Epithelial cell of proximal tubule (primary cell): ENCODE data around the gene FSCN2. TPM values are rescaled to one million over a fixed set of nuclear protein-coding genes. Genes with fewer than 3 reads are reported as not detected.

Experiments
- DNase-seq: peaks from one replicate; pipeline ENCODE4 v3.0.0-alpha.2; 2011; ENCODE audit warnings: low read depth
- H3K4me3 ChIP-seq: 2 replicates; pipeline ENCODE4 v1.5.1; 2011; ENCODE audit warnings: low read depth, mild to moderate bottlenecking, low read length
- total RNA-seq: library from RNA; depleted of rRNA; stranded (reverse); fragments of >200 nt; gene quantifications from 2 replicates; pipeline ENCODE4 v1.2.3, GENCODE V29; 2015
- TF ChIP-seq, protein P1 (sequence below): conservative IDR thresholded peaks from 2 replicates; pipeline ENCODE4 v1.5.1; 2012; ENCODE audit warnings: low read depth, mild to moderate bottlenecking, low read length

FSCN2 gene
- total RNA-seq, 1 donor from 2014 or later: not detected

DNA sequence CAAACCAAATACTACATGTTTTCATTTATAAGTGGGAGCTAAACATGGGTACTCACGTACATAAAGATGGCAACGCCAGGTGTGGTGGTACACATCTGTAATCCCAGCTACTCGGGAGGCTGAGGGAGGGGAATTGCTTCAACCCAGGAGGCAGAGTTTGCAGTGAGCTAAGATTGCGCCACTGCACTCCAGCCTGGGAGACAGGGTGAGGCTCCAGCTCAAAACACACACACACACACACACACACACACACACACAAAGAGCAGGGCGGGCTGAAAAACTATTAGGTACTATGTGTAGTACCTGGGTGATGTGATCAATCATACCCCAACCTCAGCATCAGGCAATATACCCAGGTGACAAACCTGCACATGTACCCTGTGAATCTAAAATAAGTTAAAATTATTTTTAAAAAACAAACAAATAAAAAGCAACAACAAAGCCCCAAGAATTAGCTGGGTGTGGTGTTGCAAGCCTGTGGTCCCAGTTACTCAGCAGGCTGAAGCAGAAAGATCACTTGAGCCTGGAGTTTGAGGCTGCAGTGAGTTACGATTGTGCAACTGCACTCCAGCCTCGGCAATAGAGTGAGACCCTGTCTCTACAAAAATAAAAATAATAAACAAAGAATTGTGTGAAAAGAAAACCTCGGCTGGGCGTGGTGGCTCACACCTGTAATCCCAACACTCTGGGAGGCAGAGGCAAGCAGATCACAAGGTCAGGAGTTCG, 35.8 kb downstream of the FSCN2 start:
- TF ChIP-seq, protein P1, sequence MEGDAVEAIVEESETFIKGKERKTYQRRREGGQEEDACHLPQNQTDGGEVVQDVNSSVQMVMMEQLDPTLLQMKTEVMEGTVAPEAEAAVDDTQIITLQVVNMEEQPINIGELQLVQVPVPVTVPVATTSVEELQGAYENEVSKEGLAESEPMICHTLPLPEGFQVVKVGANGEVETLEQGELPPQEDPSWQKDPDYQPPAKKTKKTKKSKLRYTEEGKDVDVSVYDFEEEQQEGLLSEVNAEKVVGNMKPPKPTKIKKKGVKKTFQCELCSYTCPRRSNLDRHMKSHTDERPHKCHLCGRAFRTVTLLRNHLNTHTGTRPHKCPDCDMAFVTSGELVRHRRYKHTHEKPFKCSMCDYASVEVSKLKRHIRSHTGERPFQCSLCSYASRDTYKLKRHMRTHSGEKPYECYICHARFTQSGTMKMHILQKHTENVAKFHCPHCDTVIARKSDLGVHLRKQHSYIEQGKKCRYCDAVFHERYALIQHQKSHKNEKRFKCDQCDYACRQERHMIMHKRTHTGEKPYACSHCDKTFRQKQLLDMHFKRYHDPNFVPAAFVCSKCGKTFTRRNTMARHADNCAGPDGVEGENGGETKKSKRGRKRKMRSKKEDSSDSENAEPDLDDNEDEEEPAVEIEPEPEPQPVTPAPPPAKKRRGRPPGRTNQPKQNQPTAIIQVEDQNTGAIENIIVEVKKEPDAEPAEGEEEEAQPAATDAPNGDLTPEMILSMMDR: no peak
- DNase-seq: no peak
- no peak overlapping the region for H3K4me3 ChIP-seq

GRCh38 chr17:81564778-81565177, 36.6 kb downstream of the FSCN2 start:
- DNase-seq: no peak
- no peak overlapping the region for H3K4me3 ChIP-seq
- TF ChIP-seq, protein P1: no peak

DNA sequence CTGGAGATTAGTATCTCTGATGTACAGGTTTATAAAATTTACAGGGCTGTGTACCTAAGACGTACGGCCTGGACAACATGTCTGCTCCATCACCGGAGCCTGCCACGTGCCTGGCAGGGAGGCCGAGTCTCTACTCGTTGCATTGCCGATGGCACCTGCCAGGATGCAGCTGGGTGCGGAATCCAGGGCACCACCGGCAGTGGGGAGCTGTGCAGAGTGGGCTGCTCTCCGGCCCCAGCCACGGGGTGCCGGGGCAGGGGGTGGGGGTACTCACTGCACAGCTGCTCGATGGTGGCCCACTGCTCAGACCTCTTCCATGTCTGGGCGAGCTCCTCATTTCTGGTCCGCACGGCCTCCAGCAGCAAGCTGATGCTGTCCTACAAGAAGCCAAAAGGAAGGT, 37.1 kb downstream of the FSCN2 start:
- DNase-seq: no peak
- no peak overlapping the region for H3K4me3 ChIP-seq
- TF ChIP-seq, protein P1: no peak

DNA sequence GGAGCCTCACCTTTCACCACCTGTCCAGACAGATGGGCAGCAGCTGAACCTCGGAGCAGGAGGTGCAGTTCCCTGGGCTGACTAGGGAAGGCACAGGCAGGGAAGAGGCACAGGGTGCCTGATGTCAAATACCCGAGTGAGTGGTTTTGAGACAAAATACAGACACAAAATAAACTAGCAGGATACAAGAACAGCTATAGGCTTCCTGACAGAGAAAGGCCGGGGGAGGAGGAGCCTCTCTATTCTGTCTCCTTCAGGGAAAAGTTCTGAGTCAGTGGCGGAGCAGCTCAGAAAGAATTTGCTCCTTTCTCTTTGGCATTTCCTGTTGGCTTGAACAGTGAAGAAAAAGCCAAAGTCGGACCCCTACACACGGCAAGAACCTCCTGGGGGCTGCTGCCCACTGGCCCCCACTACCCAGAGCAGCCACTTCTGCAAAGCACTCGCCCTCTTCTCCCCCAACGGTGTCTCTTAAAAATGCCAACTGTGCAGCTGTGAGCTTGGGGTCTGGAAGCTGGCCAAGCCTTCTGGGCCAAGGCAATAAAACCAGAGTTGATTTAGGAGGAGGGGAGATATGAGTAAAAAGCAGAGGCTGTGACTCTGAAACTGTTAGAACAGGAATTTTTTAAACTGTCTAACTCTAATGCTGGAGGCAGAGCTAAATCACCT, 38.4 kb downstream of the FSCN2 start:
- no peak for DNase-seq
- TF ChIP-seq, protein P1: no peak
- peak overlapping the region; percentile 5 for H3K4me3 ChIP-seq

DNA sequence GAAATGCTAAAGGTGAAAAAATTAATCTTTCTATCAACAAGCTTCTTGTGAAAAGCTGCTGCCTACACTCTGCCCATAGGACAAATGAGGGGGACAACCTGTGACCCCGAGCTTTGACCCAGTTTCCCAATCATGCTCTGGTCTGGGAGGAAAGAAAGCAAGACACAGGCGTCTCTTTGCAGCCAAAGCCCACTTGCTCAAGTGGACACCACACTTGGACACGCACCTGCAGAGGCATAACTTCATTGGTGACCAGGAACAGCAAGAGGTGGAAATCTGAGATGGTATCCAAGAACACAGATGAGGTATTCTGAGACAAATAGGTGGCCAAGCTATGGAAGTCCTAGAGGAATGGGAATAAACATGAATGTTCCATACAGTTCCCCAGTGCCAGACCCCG, 39.0 kb downstream of the FSCN2 start:
- DNase-seq: no peak
- H3K4me3 ChIP-seq: peak overlapping the region; percentile 5

GRCh38 chr17:81568416-81568815, 40.2 kb downstream of the FSCN2 start:
- TF ChIP-seq, protein P1: no peak
- H3K4me3 ChIP-seq: no peak overlapping the region
- DNase-seq: no peak

More for the DNA sequence above, 39.0 kb downstream of the FSCN2 start:
- TF ChIP-seq, protein P1: no peak

DNA sequence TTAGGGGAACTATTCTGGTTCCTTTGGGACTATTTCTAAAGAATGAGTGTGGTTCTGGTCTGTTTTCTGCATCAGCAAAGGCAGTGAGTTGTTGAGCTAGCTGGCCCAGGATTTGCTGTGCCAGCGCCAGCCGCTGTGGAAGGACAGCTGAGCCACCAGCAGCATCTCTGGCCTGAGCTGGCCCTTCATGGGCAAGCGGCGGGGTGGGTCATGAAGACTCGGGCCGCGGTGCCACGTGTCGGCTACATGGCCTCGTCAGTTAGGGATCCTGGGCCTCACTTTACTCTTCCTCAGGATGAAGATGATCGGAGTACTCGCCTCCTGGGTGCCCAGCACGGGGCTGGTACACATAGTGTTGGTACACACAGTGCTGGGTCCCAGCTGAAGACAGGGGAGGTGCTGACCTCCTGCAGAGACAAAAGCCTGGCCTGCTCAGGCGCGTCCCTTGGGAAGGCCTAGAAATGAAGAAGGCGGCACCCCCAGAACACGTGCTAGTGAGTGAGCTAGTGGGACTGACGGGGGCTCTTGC, 41.9 kb downstream of the FSCN2 start:
- TF ChIP-seq, protein P1: no peak
- DNase-seq: no peak
- no peak overlapping the region for H3K4me3 ChIP-seq
